Right lobe of liver (tissue), 6 donors: ENCODE data around the gene SLC26A3. TPM values are rescaled to one million over a fixed set of nuclear protein-coding genes. Genes with fewer than 3 reads are reported as not detected.

ENCODE experiments used
- ATAC-seq, 4 donors: fragments of 200-7000 bp; cut with Tn5 transposase; one replicate each; pipeline ENCODE4 v1.9.1; 2020; ENCODE audit warnings: mild to moderate bottlenecking in 4 of 4, moderate library complexity in 4 of 4
- DNase-seq, 3 donors: peaks; one replicate each; pipeline ENCODE4 v3.0.0-alpha.2; 2020
- H3K27ac ChIP-seq, 3 donors: fragments of 200-600 bp; one replicate each; pipeline ENCODE4 v1.8.0; 2022
- H3K27me3 ChIP-seq, 2 donors: fragments of 200-600 bp; one replicate each; pipeline ENCODE4 v1.8.0; 2022
- H3K36me3 ChIP-seq, 4 donors: fragments of 200-600 bp; sonication (generic) in 1 of 4; one replicate each; pipeline versions ENCODE4 v1.5.1 to v1.8.0; 2017 to 2022; ENCODE audit warnings: control low read depth in 1 of 4
- H3K4me1 ChIP-seq, 4 donors: fragments of 200-600 bp; sonication (generic) in 1 of 4; one replicate each; pipeline versions ENCODE4 v1.5.1 to v1.8.0; 2017 to 2022; ENCODE audit warnings: control low read depth in 1 of 4
- H3K4me3 ChIP-seq, 3 donors: fragments of 200-600 bp; one replicate each; pipeline ENCODE4 v1.8.0; 2022
- H3K9me3 ChIP-seq, 4 donors: fragments of 200-600 bp; sonication (generic) in 1 of 4; one replicate each; pipeline versions ENCODE4 v1.5.1 to v1.8.0; 2017 to 2022; ENCODE audit warnings: control low read depth in 1 of 4
- POLR2A ChIP-seq: fragments of 450-650 bp; IDR thresholded peaks from one replicate; pipeline ENCODE4 v1.6.1; 2017; ENCODE audit warnings: antibody characterized with exemption, mild to moderate bottlenecking
- WGBS: methylation state at CpG from one replicate; pipeline ENCODE4 v1.1.6; 2018; ENCODE audit warnings: low coverage, low lambda C conversion rate; ENCODE audit not compliant: insufficient coverage; ENCODE audit errors: missing lambda C conversion rate; 5-methylcytosine and 5-hydroxymethylcytosine counted together
- intact Hi-C, 2 donors: fragments of 100-400 bp; cut with DNase I; formaldehyde crosslinking; loops; one replicate each; pipeline versions ENCODE4 v1.11.2 to v1.14.1; 2022
- total RNA-seq, 6 experiments: library from RNA; depleted of rRNA in 2 of 6; stranded (reverse); fragments of >200 nt in 2 of 6; fragmentation: NEBNext Ultra II Directional in 3 of 6; extraction: Animal tissue kit (Norgen Biotek cat#: 25700) in 3 of 6; gene quantifications; one replicate each; pipeline versions ENCODE4 v1.1.0 to v1.2.4, GENCODE V29; 2016 to 2023
- TF ChIP-seq, protein P1 (sequence below), 4 donors: fragments of 200-600 bp in 3 of 4; fragments of 450-650 bp in 1 of 4; IDR thresholded peaks; one replicate each; pipeline versions ENCODE4 v1.5.1 to v1.8.0; 2016 to 2022; ENCODE audit warnings: antibody characterized with exemption in 4 of 4, mild to moderate bottlenecking in 2 of 4
- donor health status: DM: no; HTN: yes; CAD: no.
- donor health status: DM: no; HTN: no; CAD: no.
- donor health status: DM: no; HTN: no; CAD: no.
- donor health status: DM: no; HTN: yes; CAD: no.
- donor health status: DM: no; HTN: yes; CAD: no.

The SLC26A3 gene
- total RNA-seq, 6 experiments from 2014 or later = 0.15 to 2.8 (median 1.5) TPM; not detected in 2

- no peaks in the 10 kb centered on the region for H3K9me3 ChIP-seq
- DNase-seq (no peak), ATAC-seq (no peak)
- intact Hi-C loops = no loop called here
- no peak overlapping the region for H3K4me3 ChIP-seq
- H3K27me3 ChIP-seq = no peaks in the 10 kb centered on the region
- no peaks in the 10 kb centered on the region for H3K36me3 ChIP-seq
- TF ChIP-seq, protein P1, sequence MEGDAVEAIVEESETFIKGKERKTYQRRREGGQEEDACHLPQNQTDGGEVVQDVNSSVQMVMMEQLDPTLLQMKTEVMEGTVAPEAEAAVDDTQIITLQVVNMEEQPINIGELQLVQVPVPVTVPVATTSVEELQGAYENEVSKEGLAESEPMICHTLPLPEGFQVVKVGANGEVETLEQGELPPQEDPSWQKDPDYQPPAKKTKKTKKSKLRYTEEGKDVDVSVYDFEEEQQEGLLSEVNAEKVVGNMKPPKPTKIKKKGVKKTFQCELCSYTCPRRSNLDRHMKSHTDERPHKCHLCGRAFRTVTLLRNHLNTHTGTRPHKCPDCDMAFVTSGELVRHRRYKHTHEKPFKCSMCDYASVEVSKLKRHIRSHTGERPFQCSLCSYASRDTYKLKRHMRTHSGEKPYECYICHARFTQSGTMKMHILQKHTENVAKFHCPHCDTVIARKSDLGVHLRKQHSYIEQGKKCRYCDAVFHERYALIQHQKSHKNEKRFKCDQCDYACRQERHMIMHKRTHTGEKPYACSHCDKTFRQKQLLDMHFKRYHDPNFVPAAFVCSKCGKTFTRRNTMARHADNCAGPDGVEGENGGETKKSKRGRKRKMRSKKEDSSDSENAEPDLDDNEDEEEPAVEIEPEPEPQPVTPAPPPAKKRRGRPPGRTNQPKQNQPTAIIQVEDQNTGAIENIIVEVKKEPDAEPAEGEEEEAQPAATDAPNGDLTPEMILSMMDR (IDR thresholded peaks at IDR 0.05) = no peak
- no peak for TF ChIP-seq POLR2A
- H3K27ac ChIP-seq = no peak overlapping the region
- no peaks in the 10 kb centered on the region for H3K4me1 ChIP-seq
- 41% methylated on average over 4 of the region's 4 CpGs for WGBS
Observed at GRCh38 chr7:107815254-107815882, 12.3 kb upstream of the SLC26A3 start.

DNA sequence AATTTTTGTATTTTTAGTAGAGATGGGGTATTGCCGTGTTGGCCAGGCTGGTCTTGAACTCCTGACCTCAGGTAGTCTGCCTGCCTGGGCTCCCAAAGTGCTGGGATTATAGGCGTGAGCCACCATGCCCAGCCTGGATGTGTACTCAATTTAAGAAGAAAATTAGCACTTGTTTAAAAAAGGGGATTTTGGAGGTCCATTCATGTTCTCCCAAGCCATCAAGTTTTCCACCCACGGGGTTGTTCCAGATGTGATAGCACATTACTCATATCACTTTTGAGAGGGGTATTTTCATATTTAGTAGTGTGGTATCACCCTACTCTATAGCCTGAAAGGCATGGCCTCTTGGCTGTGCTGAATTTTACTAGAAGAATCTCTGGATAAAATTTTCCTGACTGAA is 10.5 kb upstream of the SLC26A3 start:
- 94% methylated on average over 2 of the region's 3 CpGs for WGBS
- no peak for ATAC-seq

GRCh38 chr7:107811934-107812333 is 8.9 kb upstream of the SLC26A3 start:
- no peaks in the 10 kb centered on the region for H3K36me3 ChIP-seq
- no peak overlapping the region for H3K27ac ChIP-seq
- TF ChIP-seq, protein P1 (IDR thresholded peaks at IDR 0.05) = no peak
- no peak for ATAC-seq
- H3K27me3 ChIP-seq = no peaks in the 10 kb centered on the region
- H3K4me1 ChIP-seq = no peaks in the 10 kb centered on the region
- H3K4me3 ChIP-seq = no peak overlapping the region
- 72% methylated on average over 5 of the region's 5 CpGs for WGBS
- intact Hi-C loops = no loop called here
- no peak for DNase-seq
- no peaks in the 10 kb centered on the region for H3K9me3 ChIP-seq

More for the DNA sequence above, 10.5 kb upstream of the SLC26A3 start:
- Histone ChIP-seq H3K27ac (no peak overlapping the region), H3K4me1 (no peaks in the 10 kb centered on the region), H3K9me3 (no peaks in the 10 kb centered on the region), H3K4me3 (no peak overlapping the region), H3K36me3 (no peaks in the 10 kb centered on the region), H3K27me3 (no peaks in the 10 kb centered on the region)
- DNase-seq = no peak
- no peak for TF ChIP-seq POLR2A
- TF ChIP-seq, protein P1 (IDR thresholded peaks at IDR 0.05) = no peak
- intact Hi-C loops = no loop called here

- DNase-seq (no peak), ATAC-seq (no peak)
- Histone ChIP-seq H3K9me3 (no peaks in the 10 kb centered on the region), H3K27ac (no peak overlapping the region), H3K4me1 (no peaks in the 10 kb centered on the region), H3K27me3 (no peaks in the 10 kb centered on the region), H3K4me3 (no peak overlapping the region), H3K36me3 (no peaks in the 10 kb centered on the region)
- WGBS = 85% methylated on average over 3 of the region's 3 CpGs
- no peak for TF ChIP-seq POLR2A
- intact Hi-C loops = no loop called here
Observed at GRCh38 chr7:107810626-107811025, 7.6 kb upstream of the SLC26A3 start.

DNA sequence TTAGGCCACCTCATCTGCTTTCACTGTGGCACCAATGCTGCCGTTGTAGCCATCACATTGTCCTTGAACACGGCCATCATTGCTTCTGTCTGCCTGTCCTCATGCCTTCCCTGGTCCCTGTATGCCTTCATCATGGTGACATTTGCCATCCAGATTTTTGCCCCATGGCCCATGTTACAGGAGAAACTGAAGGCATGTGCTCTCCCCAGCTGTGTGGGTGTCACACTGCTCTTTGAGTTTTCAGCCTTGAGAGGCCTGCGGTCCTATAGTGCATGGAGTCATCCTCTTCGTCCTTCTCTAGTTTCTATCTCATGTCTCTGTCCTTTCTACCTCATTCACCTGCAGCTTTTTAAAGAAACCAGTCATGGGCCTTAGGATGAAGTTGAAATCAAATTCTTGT is 6.2 kb upstream of the SLC26A3 start:
- no peak overlapping the region for H3K27ac ChIP-seq
- ATAC-seq = no peak
- no peaks in the 10 kb centered on the region for H3K27me3 ChIP-seq
- intact Hi-C loops = no loop called here
- WGBS = 90% methylated on average over 2 of the region's 4 CpGs
- H3K36me3 ChIP-seq = no peaks in the 10 kb centered on the region
- H3K4me3 ChIP-seq = no peak overlapping the region
- H3K9me3 ChIP-seq = no peaks in the 10 kb centered on the region
- no peaks in the 10 kb centered on the region for H3K4me1 ChIP-seq
- TF ChIP-seq POLR2A = no peak
- TF ChIP-seq, protein P1 (IDR thresholded peaks at IDR 0.05) = no peak
- no peak for DNase-seq
